ENCODE measurements around the gene GOT1. TPM values are rescaled to one million over a fixed set of nuclear protein-coding genes. Genes with fewer than 3 reads are reported as not detected.

The GOT1 gene
- total and polyA plus RNA-seq, 2 donors (not counting 3 experiments of a cell fraction or from before 2014, with no cell fraction given): 14.4 to 36.3 TPM

- BruUV-seq (replicated peaks): no TSS peak
- CTCF ChIA-PET: interaction anchor here (0.5 to 1.3 kb wide), 3 partner anchors 124 to 1665 kb away, joined by 3 to 11 read pairs (median 4); no protein-coding TSS in a partner anchor
- Histone ChIP-seq H3K4me2 (ENCODE audit: insufficient read depth, low read length) (no peak overlapping the region), H3K4me1 (ENCODE audit: control insufficient read depth, extremely low read depth, insufficient read depth, low read length) (peaks cover 18% of the 10 kb centered on the region), H3K79me2 (ENCODE audit: control insufficient read depth, insufficient read depth, low read length) (no peaks in the 10 kb centered on the region), H3K4me3 (replicated peaks in 1 of 3; ENCODE audit: insufficient read depth in 1 of 3, low read depth in 1 of 3, low read length in 3 of 3) (no peak overlapping the region), H2AFZ (ENCODE audit: low read depth, low read length) (no peak overlapping the region), H3K36me3 (ENCODE audit: control insufficient read depth in 2 of 2, extremely low read depth in 1 of 2, insufficient read depth in 2 of 2, low read length in 2 of 2) (no peaks in the 10 kb centered on the region), H3K9me3 (replicated peaks; ENCODE audit: control insufficient read depth, insufficient read depth, low read length) (no peaks in the 10 kb centered on the region), H3K27ac (ENCODE audit: insufficient read depth, low read depth, low read length) (no peak overlapping the region), H3K9ac (replicated peaks; ENCODE audit: extremely low read depth, insufficient read depth, low read length) (no peak overlapping the region), H3K9me1 (replicated peaks; ENCODE audit: control insufficient read depth, extremely low read depth, insufficient read depth, low read length) (no peaks in the 10 kb centered on the region), H3K27me3 (ENCODE audit: control insufficient read depth in 2 of 2, insufficient read depth in 2 of 2, low read length in 2 of 2) (peaks cover 27 to 31% of the 10 kb centered on the region in 2 experiments), H4K20me1 (replicated peaks; ENCODE audit: control insufficient read depth, extremely low read depth, insufficient read depth, low read length) (no peaks in the 10 kb centered on the region)
- dilution Hi-C loops (cut with MboI; ENCODE audit: extremely low pct_ligation_motif_present, low sequenced_read_pairs): no loop called here
- FAIRE-seq (peak; percentile 8), DNase-seq (ENCODE audit: low read depth, low spot score) (peak; percentile 36)
- intact Hi-C loops (cut with micrococcal nuclease): no loop called here
- TF ChIP-seq CTCF (IDR thresholded peaks at IDR 0.05; ENCODE audit: extremely low read depth in 1 of 2, insufficient read depth in 1 of 2, low read depth in 1 of 2, low read length in 2 of 2) (peak; percentile 28 to 30), POLR2AphosphoS5 (IDR thresholded peaks at IDR 0.05; ENCODE audit: insufficient read depth, low read depth, low read length) (no peak), FOS (IDR thresholded peaks at IDR 0.05; ENCODE audit: borderline replicate concordance, insufficient read depth, low read length) (no peak), POLR2A (IDR thresholded peaks at IDR 0.05; ENCODE audit: low read depth, low read length) (no peak)
- POLR2A ChIA-PET: no interaction called here
These were observed 59.4 kb downstream of the GOT1 start for GRCh38 chr10:99370993-99371392.

- no peak overlapping the region for H3K27ac ChIP-seq (ENCODE audit: insufficient read depth, low read depth, low read length)
These were observed 60.9 kb downstream of the GOT1 start for GRCh38 chr10:99369551-99369950.

More at GRCh38 chr10:99369551-99369950, 60.9 kb downstream of the GOT1 start:
- dilution Hi-C loops (cut with MboI; ENCODE audit: extremely low pct_ligation_motif_present, low sequenced_read_pairs) (no loop called here), intact Hi-C loops (cut with micrococcal nuclease) (no loop called here)
- no peaks in the 10 kb centered on the region for H3K79me2 ChIP-seq (ENCODE audit: control insufficient read depth, insufficient read depth, low read length)
- no TSS peak for BruUV-seq (replicated peaks)
- no peaks in the 10 kb centered on the region for H3K36me3 ChIP-seq (ENCODE audit: control insufficient read depth in 2 of 2, extremely low read depth in 1 of 2, insufficient read depth in 2 of 2, low read length in 2 of 2)
- H3K4me1 ChIP-seq (ENCODE audit: control insufficient read depth, extremely low read depth, insufficient read depth, low read length): peaks cover 6% of the 10 kb centered on the region
- peaks cover 30 to 35% of the 10 kb centered on the region in 2 experiments for H3K27me3 ChIP-seq (ENCODE audit: control insufficient read depth in 2 of 2, insufficient read depth in 2 of 2, low read length in 2 of 2)
- H2AFZ ChIP-seq (ENCODE audit: low read depth, low read length): no peak overlapping the region
- no peak overlapping the region for H3K4me2 ChIP-seq (ENCODE audit: insufficient read depth, low read length)
- CTCF ChIA-PET: no interaction called here
- FAIRE-seq: no peak
- TF ChIP-seq CTCF (IDR thresholded peaks at IDR 0.05; ENCODE audit: extremely low read depth in 1 of 2, insufficient read depth in 1 of 2, low read depth in 1 of 2, low read length in 2 of 2) (no peak), GATA2 (IDR thresholded peaks at IDR 0.05; ENCODE audit: insufficient read depth, insufficient read length, low read depth, low read length) (no peak), JUN (IDR thresholded peaks at IDR 0.05; ENCODE audit: borderline replicate concordance, insufficient read depth, insufficient read length, low read depth) (no peak), MYC (IDR thresholded peaks at IDR 0.05; ENCODE audit: low read depth, low read length) (no peak), POLR2AphosphoS5 (IDR thresholded peaks at IDR 0.05; ENCODE audit: insufficient read depth, low read depth, low read length) (no peak), FOS (IDR thresholded peaks at IDR 0.05; ENCODE audit: borderline replicate concordance, insufficient read depth, low read length) (no peak), EZH2 (IDR thresholded peaks at IDR 0.05; ENCODE audit: borderline replicate concordance, low read depth, low read length, severe bottlenecking) (no peak), POLR2A (IDR thresholded peaks at IDR 0.05; ENCODE audit: low read depth, low read length) (no peak), MAX (IDR thresholded peaks at IDR 0.05; ENCODE audit: insufficient read depth, insufficient read length) (no peak)
- POLR2A ChIA-PET: no interaction called here
- H3K4me3 ChIP-seq (replicated peaks in 1 of 3; ENCODE audit: insufficient read depth in 1 of 3, low read depth in 1 of 3, low read length in 3 of 3): no peak overlapping the region
- H4K20me1 ChIP-seq (replicated peaks; ENCODE audit: control insufficient read depth, extremely low read depth, insufficient read depth, low read length): no peaks in the 10 kb centered on the region
- no peaks in the 10 kb centered on the region for H3K9me3 ChIP-seq (replicated peaks; ENCODE audit: control insufficient read depth, insufficient read depth, low read length)
- H3K9me1 ChIP-seq (replicated peaks; ENCODE audit: control insufficient read depth, extremely low read depth, insufficient read depth, low read length): no peaks in the 10 kb centered on the region
- DNase-seq (ENCODE audit: low read depth, low spot score): no peak
- no peak overlapping the region for H3K9ac ChIP-seq (replicated peaks; ENCODE audit: extremely low read depth, insufficient read depth, low read length)

All from endothelial cell of umbilical vein (primary cell).